HUES64 (cell line): ENCODE data around the gene TULP1.
"Not testable (repeated sequence)": the region's sequence is repeated elsewhere in the genome, so short reads cannot be mapped to it uniquely, and the experiment has no call there.

Source experiments
- H3K27ac ChIP-seq: 2 replicates; pipeline ENCODE4 v1.7.0; 2013; ENCODE audit warnings: low read depth, low read length, inconsistent platforms
- H3K27me3 ChIP-seq: 2 replicates; pipeline ENCODE4 v1.6.1; 2013; ENCODE audit warnings: mild to moderate bottlenecking, low read length; ENCODE audit not compliant: insufficient read depth
- H3K36me3 ChIP-seq: 2 replicates; pipeline ENCODE4 v1.6.1; 2013; ENCODE audit warnings: mild to moderate bottlenecking, low read length; ENCODE audit not compliant: insufficient read depth
- H3K4me1 ChIP-seq: 2 replicates; pipeline ENCODE4 v1.6.1; 2013; ENCODE audit warnings: mild to moderate bottlenecking, low read length, moderate library complexity; ENCODE audit not compliant: insufficient read depth
- H3K4me3 ChIP-seq: 2 replicates; pipeline ENCODE4 v1.5.1; 2013; ENCODE audit warnings: mild to moderate bottlenecking, low read length, moderate library complexity
- H3K9ac ChIP-seq: 2 replicates; pipeline ENCODE4 v1.6.1; 2013; ENCODE audit warnings: mild to moderate bottlenecking, low read depth, low read length
- H3K9me3 ChIP-seq: 2 replicates; pipeline ENCODE4 v1.6.1; 2013; ENCODE audit warnings: low read depth, low read length; ENCODE audit not compliant: insufficient read depth
- WGBS: fragments of 150-250, 120-280 bp; methylation state at CpG from one replicate; pipeline ENCODE4 v1.1.7; 2013; ENCODE audit warnings: missing lambda C conversion rate; 5-methylcytosine and 5-hydroxymethylcytosine counted together

TULP1 gene

DNA sequence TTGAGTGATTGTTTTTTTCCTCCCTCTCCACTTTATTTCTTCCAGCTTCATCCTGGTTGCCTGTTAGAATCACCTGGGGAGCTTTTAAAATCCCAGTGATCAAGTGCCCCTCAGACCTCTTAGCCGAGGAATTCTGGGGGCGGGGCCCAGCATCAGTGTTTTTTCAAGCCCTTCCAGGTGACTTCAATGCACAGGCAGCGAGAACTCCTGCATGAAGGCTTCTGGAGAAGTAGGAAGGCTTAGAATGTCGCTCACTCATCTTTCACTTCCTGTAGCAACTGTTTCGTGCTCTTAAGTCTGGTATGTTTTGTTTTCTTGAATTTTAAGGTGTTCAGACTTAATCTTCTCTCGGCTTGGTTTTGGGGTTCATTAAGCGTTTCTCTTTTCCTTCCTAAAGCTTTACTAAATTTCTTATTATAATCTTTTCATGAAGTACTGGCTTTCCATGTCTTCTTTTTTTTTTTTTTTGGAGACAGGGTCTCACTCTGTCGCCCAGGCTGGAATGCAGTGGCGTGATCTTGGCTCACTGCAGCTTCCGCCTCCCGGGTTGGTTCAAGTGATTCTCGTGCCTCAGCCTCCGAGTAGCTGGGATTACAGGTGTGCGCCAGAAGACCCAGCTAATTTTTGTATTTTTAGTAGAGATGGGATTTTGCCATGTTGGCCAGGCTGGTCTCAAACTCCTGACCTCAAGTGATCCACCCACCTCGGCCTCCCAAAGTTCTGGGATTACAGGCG, 30.9 kb upstream of the TULP1 start:
- Histone ChIP-seq H3K9ac (no peak overlapping the region), H3K36me3 (no peaks in the 10 kb centered on the region), H3K4me3 (no peak overlapping the region), H3K27ac (no peak overlapping the region), H3K27me3 (no peaks in the 10 kb centered on the region), H3K4me1 (peaks cover 13% of the 10 kb centered on the region), H3K9me3 (no peaks in the 10 kb centered on the region)
- 77% methylated on average over 13 of the region's 16 CpGs for WGBS

DNA sequence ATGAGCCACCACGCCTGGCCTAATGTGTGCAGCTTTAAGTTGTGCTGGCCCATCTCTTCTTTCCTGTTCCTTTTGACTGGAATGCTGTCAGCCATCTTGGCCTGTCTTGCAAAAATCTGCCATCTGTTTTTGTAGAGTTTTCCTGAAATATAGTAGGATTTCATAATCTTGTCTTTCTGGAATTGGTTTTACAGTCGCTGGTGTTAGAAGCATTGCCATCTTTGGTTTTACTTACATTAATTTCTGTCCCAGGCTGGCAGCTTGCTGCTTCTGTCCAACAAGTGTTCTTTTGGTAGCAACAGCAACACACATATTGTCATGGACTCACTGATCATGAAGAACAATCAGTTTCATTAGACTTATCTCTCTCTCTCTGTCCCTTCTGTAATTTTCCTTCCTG, 29.1 kb upstream of the TULP1 start:
- WGBS = 92% methylated on average over 2 of the region's 2 CpGs
- no peaks in the 10 kb centered on the region for H3K36me3 ChIP-seq
- H3K27me3 ChIP-seq = no peaks in the 10 kb centered on the region
- H3K4me1 ChIP-seq = peaks cover 13% of the 10 kb centered on the region
- no peaks in the 10 kb centered on the region for H3K9me3 ChIP-seq
- no peak overlapping the region for H3K4me3 ChIP-seq
- H3K9ac ChIP-seq = no peak overlapping the region
- no peak overlapping the region for H3K27ac ChIP-seq

DNA sequence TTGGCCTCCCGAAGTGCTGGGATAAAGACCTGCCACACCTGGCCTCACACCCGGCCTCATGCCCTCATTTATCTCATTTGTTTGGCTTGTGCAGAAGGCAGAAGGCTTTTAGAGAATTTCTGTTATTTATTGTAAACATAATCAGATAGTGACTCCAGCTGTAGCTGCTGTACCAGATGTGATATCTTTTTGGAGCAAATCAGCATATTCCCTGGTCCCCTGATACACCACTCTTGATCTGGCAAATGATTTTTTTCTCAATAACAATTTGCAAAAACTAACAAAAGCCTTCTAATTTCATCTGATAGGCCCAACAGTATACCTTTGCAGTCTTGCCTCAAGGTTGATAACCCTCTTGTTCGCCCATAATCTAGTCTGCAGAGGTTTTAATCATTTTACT, 26.5 kb upstream of the TULP1 start:
- H3K9me3 ChIP-seq = no peaks in the 10 kb centered on the region
- WGBS = 94% methylated on average over 3 of the region's 3 CpGs
- H3K9ac ChIP-seq = no peak overlapping the region
- peaks cover 17% of the 10 kb centered on the region for H3K4me1 ChIP-seq
- no peak overlapping the region for H3K4me3 ChIP-seq
- H3K27ac ChIP-seq = no peak overlapping the region
- H3K27me3 ChIP-seq = no peaks in the 10 kb centered on the region
- no peaks in the 10 kb centered on the region for H3K36me3 ChIP-seq

DNA sequence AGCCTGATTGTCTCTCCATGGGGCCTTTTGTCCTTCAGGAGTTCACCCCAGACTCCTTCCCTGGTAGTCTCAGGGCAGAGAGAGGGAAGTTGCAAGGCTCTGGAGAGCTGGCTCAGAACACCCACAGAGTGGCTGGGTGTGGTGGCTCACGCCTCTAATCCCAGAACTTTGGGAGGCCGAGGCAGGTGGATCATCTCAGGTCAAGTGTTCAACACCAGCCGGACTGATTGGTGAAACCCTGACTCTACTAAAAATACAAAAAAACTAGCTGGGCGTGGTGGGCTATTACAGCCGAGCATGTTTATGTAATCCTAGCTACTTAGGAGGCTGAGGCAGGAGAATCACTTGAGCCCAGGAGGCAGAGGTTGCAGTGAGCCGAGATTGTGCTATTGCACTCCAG, 23.2 kb upstream of the TULP1 start:
- 88% methylated on average over 6 of the region's 6 CpGs for WGBS
- not testable (repeated sequence) for H3K27ac ChIP-seq

DNA sequence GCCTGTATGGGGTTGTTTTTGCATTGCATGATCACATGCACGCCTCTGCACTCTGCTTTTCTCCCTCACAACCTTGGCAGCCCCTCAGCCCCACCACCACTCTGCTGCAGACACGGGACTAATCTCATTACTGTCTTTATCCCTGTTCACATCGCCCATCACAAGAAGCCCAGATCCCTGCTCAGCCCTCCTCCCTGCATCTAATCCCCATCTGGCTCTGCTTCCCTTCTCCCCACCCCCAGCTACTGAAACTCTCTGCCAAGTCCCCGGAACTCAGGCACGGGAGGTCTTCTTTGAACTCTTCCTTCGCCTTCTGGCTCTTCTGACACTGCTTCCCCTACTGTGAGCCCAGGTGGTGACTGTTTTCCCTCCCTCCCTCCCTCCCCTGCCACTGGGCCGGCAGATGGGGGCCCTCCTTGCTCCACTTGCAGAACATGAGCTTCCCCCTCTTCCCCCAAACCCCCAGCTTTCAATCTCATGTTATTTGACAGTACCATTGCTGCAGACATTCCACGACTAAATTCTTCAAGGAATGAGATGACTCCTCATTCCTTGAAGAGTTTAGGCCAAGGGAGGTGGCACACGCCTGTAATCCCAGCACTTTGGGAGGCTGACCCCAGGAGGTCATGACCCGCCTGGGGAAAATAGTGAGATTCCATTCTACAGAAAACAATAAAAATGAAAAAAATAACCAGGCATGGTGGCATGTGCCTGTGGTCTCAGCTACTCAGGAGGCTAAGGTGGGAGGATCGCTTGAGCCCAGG, 21.9 kb upstream of the TULP1 start:
- H3K36me3 ChIP-seq = no peaks in the 10 kb centered on the region
- no peak overlapping the region for H3K4me3 ChIP-seq
- H3K9me3 ChIP-seq = no peaks in the 10 kb centered on the region
- no peaks in the 10 kb centered on the region for H3K27me3 ChIP-seq
- H3K27ac ChIP-seq = no peak overlapping the region
- WGBS = 33% methylated on average over 11 of the region's 11 CpGs
- H3K9ac ChIP-seq = no peak overlapping the region
- peaks cover 20% of the 10 kb centered on the region for H3K4me1 ChIP-seq

More for the DNA sequence above, 23.2 kb upstream of the TULP1 start:
- not testable (repeated sequence) for H3K36me3 ChIP-seq, H3K9me3 ChIP-seq, H3K9ac ChIP-seq, H3K27me3 ChIP-seq, H3K4me3 ChIP-seq
- H3K4me1 ChIP-seq = peaks cover 20% of the 10 kb centered on the region

DNA sequence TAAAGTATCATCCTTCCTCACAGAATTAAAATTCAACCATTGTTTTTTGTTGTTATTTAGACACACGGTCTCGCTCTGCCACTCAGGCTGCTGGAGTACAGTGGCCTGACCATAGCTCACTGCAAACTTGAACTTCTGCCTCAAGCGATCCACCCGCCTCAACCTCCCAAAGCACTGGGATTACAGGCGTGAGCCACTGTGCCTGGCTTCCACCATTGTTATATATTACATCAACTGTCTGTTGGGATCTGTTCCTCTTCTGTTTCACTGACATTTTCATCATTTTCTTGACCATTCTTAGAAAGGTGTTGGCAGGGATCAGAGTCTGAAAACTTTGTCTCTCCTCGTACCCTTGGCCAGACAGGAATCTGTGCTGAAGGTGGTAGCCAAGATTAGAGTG, 21.3 kb upstream of the TULP1 start:
- Histone ChIP-seq H3K4me3 (no peak overlapping the region), H3K27ac (no peak overlapping the region), H3K4me1 (peaks cover 20% of the 10 kb centered on the region), H3K9ac (no peak overlapping the region), H3K36me3 (no peaks in the 10 kb centered on the region), H3K9me3 (no peaks in the 10 kb centered on the region), H3K27me3 (no peaks in the 10 kb centered on the region)
- WGBS = 92% methylated on average over 6 of the region's 6 CpGs

DNA sequence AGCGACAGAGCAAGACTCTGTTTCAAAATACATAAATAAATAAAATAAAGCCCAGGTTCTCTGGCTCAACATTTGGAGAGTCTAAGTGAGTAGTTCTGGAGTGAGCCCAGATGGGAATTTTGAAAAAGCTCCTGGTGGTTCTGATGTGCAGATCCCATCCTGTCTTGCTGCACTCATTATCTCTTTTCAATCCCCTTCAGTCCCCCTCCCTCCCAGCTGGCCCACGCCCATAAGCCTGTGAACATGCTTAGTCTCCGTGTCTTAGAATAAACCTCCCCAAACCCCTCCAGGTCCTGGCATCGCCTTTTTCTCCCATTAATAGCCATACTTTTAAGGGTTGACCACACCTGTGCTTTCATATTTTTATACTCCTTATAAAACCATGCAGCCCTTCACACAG, 19.4 kb upstream of the TULP1 start:
- Histone ChIP-seq H3K4me3 (no peak overlapping the region), H3K27me3 (no peaks in the 10 kb centered on the region), H3K27ac (no peak overlapping the region), H3K4me1 (peaks cover 20% of the 10 kb centered on the region), H3K36me3 (no peaks in the 10 kb centered on the region), H3K9ac (no peak overlapping the region), H3K9me3 (no peaks in the 10 kb centered on the region)
- 83% methylated on average over 3 of the region's 4 CpGs for WGBS

DNA sequence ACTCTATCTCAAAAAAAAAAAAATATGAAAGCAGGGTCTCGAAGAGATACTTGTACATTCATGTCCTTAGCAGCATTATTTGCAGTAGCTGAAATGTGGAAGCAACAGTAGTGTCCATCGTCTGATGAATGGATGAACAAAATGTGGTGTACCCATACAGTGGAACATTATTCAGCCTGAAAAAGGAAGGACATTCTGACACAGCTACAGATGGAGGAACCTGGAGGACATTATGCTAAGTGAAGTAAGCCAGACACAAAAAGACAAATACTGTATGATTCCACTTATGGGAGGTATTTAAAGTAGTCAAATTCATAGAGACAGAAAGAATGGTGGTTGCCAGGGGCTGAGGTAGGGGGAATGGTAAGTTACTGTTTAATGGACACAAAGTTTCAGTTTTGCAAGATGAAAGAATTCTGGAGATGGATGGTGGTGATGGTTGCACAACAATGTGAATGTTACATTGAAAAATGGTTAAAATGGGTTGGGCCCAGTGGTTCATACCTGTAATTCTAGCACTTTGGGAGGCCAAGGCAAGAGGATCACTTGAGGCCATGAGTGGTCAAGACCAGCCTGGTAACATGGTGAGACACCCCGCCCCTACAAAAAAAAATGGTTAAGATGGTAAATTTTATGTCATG, 11.8 kb upstream of the TULP1 start:
- WGBS = 94% methylated on average over 3 of the region's 3 CpGs
- no peaks in the 10 kb centered on the region for H3K9me3 ChIP-seq

DNA sequence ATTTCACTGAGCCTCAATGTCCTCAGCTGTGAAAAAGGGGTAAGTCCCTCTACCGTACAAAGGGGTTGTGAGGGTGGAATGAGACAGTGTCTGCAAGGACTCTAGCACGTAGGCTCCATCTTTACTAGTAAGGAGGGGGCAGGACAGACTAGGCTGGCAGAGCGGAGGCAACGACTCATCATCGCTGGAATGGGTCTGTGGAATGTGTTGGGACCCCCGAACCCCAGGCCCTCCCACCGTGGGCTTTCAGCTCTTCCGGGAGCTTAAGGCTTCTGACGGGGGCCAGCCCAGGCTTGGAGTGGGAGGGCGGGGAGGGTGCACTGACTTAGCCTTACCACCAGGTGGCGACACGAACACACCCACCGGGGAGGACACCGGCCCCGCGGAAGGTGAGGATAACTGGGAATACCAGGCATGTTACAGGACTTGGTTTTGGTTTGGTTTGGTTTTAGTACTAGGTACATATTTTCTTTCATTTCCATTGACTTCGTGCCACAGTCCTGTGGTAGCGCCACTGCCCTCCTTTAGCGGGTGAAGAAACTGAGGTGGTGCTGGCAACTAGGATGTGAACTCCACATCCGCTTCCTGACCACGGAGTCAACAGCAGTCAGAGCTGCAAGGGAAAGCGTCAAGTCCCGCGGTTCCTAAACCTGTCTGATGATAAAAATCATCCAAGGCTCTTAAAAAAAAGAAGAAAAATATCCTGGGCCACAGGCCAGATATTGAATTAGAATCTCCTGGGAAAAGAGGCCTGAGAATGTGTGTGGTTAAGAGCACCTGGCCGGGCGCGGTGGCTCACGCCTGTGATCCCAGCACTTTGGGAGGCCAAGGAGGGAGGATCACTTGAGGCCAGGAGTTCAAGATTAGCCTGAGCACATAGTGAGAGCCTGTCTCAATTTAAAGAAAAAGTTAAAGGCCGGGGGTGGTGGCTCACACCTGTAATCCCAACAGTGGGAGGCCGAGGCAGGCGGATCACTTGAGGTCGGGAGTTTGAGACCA, 10.3 kb upstream of the TULP1 start:
- H3K9me3 ChIP-seq = no peaks in the 10 kb centered on the region
- H3K4me3 ChIP-seq = no peak overlapping the region
- no peak overlapping the region for H3K27ac ChIP-seq
- no peaks in the 10 kb centered on the region for H3K27me3 ChIP-seq
- H3K36me3 ChIP-seq = no peaks in the 10 kb centered on the region
- no peak overlapping the region for H3K9ac ChIP-seq
- WGBS = 49% methylated on average over 32 of the region's 32 CpGs
- H3K4me1 ChIP-seq = peaks cover 9% of the 10 kb centered on the region; the same call in 1 of the 2 replicates

More for the DNA sequence above, 11.8 kb upstream of the TULP1 start:
- H3K4me3 ChIP-seq = no peak overlapping the region
- H3K36me3 ChIP-seq = no peaks in the 10 kb centered on the region
- no peaks in the 10 kb centered on the region for H3K27me3 ChIP-seq
- no peak overlapping the region for H3K9ac ChIP-seq
- no peak overlapping the region for H3K27ac ChIP-seq
- H3K4me1 ChIP-seq = peaks cover 8% of the 10 kb centered on the region; the same call in 1 of the 2 replicates

DNA sequence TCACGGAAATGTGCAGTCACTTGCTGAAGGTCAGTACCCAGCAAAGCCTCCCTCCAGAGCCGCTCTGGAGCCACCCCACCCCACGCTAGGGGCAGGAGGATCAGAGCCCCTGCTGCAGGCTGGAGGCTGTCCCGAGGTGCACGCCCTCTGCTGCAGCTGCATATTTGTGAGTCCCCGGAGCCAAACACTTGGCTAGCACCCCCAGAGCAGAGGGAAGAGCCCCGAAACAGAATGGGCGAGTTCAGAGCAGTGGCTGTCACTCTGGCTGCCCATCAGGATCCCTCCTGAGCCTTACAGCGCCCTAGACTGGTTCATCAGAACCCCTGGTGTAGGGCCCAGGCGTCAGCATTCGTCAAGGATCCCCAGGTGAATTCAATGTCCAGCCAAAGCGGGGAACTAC, 9.5 kb upstream of the TULP1 start:
- Histone ChIP-seq H3K4me3 (no peak overlapping the region), H3K9ac (no peak overlapping the region), H3K27me3 (no peaks in the 10 kb centered on the region), H3K4me1 (peaks cover 9% of the 10 kb centered on the region; the same call in 1 of the 2 replicates), H3K27ac (no peak overlapping the region), H3K9me3 (no peaks in the 10 kb centered on the region), H3K36me3 (no peaks in the 10 kb centered on the region)
- 81% methylated on average over 12 of the region's 12 CpGs for WGBS
